ENCODE results near the gene PFKFB1. TPM values are rescaled to one million over a fixed set of nuclear protein-coding genes. Genes with fewer than 3 reads are reported as not detected.

PFKFB1 gene
- total RNA-seq, 1 experiment from 2014 or later, result 0.81 TPM

DNA sequence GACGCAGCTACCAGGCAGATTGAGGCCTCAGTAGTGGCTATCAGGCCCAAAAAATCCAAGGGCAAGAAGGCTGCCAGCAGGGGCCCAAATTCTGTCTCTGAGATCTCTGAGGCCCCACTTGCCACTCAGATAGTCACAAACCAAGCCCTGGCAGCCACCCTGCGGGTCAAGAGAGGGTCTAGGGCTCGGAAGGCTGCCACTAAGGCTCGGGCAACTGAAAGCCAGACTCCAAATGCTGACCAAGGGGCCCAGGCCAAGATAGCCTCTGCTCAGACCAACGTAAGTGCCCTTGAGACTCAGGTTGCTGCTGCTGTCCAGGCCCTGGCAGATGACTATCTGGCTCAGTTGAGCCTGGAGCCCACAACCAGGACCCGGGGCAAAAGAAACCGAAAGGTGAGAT, 70.6 kb downstream of the PFKFB1 start:
- ChIA-PET POLR2A (no interaction called here), CTCF (no interaction called here)

More for the DNA sequence above, 70.6 kb downstream of the PFKFB1 start:
- ATAC-seq, result no peak
- no TSS peak for BruUV-seq (replicated peaks)
- Histone ChIP-seq H2AFZ (ENCODE audit: low read depth, low read length, poor library complexity, severe bottlenecking) (no peak overlapping the region), H3K27me3 (ENCODE audit: insufficient read depth, low read length) (no peaks in the 10 kb centered on the region), H3K4me2 (ENCODE audit: low read length) (no peak overlapping the region), H3K9me2 (ENCODE audit: insufficient read depth) (no peaks in the 10 kb centered on the region), H3K36me3 (ENCODE audit: control insufficient read depth in 1 of 2, insufficient read depth in 2 of 2, low read length in 2 of 2) (no peaks in the 10 kb centered on the region), H3K4me1 (ENCODE audit: control insufficient read depth in 1 of 2, insufficient read depth in 2 of 2, low read length in 2 of 2) (no peaks in the 10 kb centered on the region), H3K4me3 (replicated peaks in 1 of 2; ENCODE audit: low read depth in 1 of 2, low read length in 2 of 2) (no peak overlapping the region), H3K79me2 (ENCODE audit: insufficient read depth, low read length) (no peaks in the 10 kb centered on the region), H3K9ac (ENCODE audit: low read length) (no peak overlapping the region), H3K27ac (ENCODE audit: low read depth, low read length) (no peak overlapping the region), H4K20me1 (ENCODE audit: insufficient read depth) (no peaks in the 10 kb centered on the region), H3K9me3 (ENCODE audit: control insufficient read depth in 1 of 2, insufficient read depth in 1 of 2, low read depth in 1 of 2, low read length in 2 of 2) (no peaks in the 10 kb centered on the region)
- RAD21 ChIA-PET (ENCODE audit: low non-redundant PET in 1 of 2, low total read pairs in 2 of 2, uncharacterized antibody in 2 of 2, unreplicated experiment in 2 of 2), result no interaction called here
- intact Hi-C loops (cut with micrococcal nuclease), result no loop called here
- no peak for TF ChIP-seq TCF7L2 (IDR thresholded peaks at IDR 0.05; ENCODE audit: borderline replicate concordance, extremely low read depth, insufficient read depth, insufficient read length)
- TF ChIP-seq, protein P1, sequence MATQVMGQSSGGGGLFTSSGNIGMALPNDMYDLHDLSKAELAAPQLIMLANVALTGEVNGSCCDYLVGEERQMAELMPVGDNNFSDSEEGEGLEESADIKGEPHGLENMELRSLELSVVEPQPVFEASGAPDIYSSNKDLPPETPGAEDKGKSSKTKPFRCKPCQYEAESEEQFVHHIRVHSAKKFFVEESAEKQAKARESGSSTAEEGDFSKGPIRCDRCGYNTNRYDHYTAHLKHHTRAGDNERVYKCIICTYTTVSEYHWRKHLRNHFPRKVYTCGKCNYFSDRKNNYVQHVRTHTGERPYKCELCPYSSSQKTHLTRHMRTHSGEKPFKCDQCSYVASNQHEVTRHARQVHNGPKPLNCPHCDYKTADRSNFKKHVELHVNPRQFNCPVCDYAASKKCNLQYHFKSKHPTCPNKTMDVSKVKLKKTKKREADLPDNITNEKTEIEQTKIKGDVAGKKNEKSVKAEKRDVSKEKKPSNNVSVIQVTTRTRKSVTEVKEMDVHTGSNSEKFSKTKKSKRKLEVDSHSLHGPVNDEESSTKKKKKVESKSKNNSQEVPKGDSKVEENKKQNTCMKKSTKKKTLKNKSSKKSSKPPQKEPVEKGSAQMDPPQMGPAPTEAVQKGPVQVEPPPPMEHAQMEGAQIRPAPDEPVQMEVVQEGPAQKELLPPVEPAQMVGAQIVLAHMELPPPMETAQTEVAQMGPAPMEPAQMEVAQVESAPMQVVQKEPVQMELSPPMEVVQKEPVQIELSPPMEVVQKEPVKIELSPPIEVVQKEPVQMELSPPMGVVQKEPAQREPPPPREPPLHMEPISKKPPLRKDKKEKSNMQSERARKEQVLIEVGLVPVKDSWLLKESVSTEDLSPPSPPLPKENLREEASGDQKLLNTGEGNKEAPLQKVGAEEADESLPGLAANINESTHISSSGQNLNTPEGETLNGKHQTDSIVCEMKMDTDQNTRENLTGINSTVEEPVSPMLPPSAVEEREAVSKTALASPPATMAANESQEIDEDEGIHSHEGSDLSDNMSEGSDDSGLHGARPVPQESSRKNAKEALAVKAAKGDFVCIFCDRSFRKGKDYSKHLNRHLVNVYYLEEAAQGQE (IDR thresholded peaks at IDR 0.05; ENCODE audit: low read depth), result no peak
- no peak for TF ChIP-seq POLR2A (IDR thresholded peaks at IDR 0.05; ENCODE audit: borderline replicate concordance, extremely low read depth, insufficient read depth, insufficient read length)
- no peak for TF ChIP-seq CBX3 (IDR thresholded peaks at IDR 0.05; ENCODE audit: low read depth)
- TF ChIP-seq, protein P2, sequence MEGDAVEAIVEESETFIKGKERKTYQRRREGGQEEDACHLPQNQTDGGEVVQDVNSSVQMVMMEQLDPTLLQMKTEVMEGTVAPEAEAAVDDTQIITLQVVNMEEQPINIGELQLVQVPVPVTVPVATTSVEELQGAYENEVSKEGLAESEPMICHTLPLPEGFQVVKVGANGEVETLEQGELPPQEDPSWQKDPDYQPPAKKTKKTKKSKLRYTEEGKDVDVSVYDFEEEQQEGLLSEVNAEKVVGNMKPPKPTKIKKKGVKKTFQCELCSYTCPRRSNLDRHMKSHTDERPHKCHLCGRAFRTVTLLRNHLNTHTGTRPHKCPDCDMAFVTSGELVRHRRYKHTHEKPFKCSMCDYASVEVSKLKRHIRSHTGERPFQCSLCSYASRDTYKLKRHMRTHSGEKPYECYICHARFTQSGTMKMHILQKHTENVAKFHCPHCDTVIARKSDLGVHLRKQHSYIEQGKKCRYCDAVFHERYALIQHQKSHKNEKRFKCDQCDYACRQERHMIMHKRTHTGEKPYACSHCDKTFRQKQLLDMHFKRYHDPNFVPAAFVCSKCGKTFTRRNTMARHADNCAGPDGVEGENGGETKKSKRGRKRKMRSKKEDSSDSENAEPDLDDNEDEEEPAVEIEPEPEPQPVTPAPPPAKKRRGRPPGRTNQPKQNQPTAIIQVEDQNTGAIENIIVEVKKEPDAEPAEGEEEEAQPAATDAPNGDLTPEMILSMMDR (IDR thresholded peaks at IDR 0.05 in 2 of 3, conservative IDR thresholded peaks at IDR 0.05 in 1 of 3; ENCODE audit: borderline replicate concordance in 1 of 3, insufficient read depth in 1 of 3, low read depth in 2 of 3, low read length in 2 of 3), result no peak
- TF ChIP-seq SP1 (IDR thresholded peaks at IDR 0.05; ENCODE audit: low read depth), result no peak
- TF ChIP-seq, protein P3, sequence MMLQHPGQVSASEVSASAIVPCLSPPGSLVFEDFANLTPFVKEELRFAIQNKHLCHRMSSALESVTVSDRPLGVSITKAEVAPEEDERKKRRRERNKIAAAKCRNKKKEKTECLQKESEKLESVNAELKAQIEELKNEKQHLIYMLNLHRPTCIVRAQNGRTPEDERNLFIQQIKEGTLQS (IDR thresholded peaks at IDR 0.05), result no peak
- TF ChIP-seq, protein P4, sequence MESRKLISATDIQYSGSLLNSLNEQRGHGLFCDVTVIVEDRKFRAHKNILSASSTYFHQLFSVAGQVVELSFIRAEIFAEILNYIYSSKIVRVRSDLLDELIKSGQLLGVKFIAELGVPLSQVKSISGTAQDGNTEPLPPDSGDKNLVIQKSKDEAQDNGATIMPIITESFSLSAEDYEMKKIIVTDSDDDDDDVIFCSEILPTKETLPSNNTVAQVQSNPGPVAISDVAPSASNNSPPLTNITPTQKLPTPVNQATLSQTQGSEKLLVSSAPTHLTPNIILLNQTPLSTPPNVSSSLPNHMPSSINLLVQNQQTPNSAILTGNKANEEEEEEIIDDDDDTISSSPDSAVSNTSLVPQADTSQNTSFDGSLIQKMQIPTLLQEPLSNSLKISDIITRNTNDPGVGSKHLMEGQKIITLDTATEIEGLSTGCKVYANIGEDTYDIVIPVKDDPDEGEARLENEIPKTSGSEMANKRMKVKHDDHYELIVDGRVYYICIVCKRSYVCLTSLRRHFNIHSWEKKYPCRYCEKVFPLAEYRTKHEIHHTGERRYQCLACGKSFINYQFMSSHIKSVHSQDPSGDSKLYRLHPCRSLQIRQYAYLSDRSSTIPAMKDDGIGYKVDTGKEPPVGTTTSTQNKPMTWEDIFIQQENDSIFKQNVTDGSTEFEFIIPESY (IDR thresholded peaks at IDR 0.05; ENCODE audit: extremely low read depth, insufficient replicate concordance, low read length), result no peak
- no peak for TF ChIP-seq RAD21 (IDR thresholded peaks at IDR 0.05; ENCODE audit: low read depth)
- no peak for TF ChIP-seq ZFX (IDR thresholded peaks at IDR 0.05)
- TF ChIP-seq YY1 (IDR thresholded peaks at IDR 0.05; ENCODE audit: extremely low read depth, insufficient replicate concordance, low read depth, low read length), result no peak
- TF ChIP-seq CEBPB (IDR thresholded peaks at IDR 0.05; ENCODE audit: low read depth), result no peak
- TF ChIP-seq ELF1 (IDR thresholded peaks at IDR 0.05; ENCODE audit: borderline replicate concordance, low read depth), result no peak
- no peak for TF ChIP-seq SRF (IDR thresholded peaks at IDR 0.05; ENCODE audit: low read depth)
- TF ChIP-seq JUND (IDR thresholded peaks at IDR 0.05), result no peak
- no peak for DNase-seq (ENCODE audit: low read depth, low spot score)

Data from HCT116 (cell line).